Measurements from ENCODE around the gene RRH. TPM values are rescaled to one million over a fixed set of nuclear protein-coding genes. Genes with fewer than 3 reads are reported as not detected.

Gene RRH
- total RNA-seq, 1 experiment from 2014 or later, result not detected

DNA sequence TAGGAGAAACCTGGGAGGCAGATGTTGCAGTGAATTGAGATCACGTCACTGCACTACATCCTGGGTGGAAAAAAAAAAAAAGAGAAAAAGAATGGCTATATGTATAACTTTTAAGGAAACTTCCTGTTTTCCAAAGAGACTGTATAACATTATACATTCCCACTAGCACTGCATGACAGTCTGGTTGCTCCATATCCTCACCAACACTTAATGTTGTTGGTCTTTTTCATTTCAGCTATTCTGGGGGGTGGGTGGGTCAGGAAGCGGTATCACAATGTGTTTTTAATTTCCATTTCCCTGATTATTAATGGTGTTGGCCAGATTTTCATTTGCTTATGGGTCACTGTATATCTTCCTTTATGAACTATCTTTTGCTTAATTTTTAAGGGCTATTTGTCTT is 33.5 kb downstream of the RRH start (continued):
- no peak for TF ChIP-seq ZNF532 (CRISPR knock-in tag; IDR thresholded peaks at IDR 0.05; ENCODE audit: borderline replicate concordance)
- TF ChIP-seq ATF2 (CRISPR knock-in tag; IDR thresholded peaks at IDR 0.05; ENCODE audit: borderline replicate concordance, low read depth), result no peak
- no peak for TF ChIP-seq ZNF317 (CRISPR knock-in tag; IDR thresholded peaks at IDR 0.05; ENCODE audit: borderline replicate concordance, low read depth)

GRCh38 chr4:109861916-109862511 is 34.2 kb downstream of the RRH start:
- Mint-ChIP-seq H3K4me1 (no peaks in the 10 kb centered on the region), H3K27me3 (ENCODE audit: low read depth) (no peaks in the 10 kb centered on the region), H3K9me3 (peaks cover 37% of the 10 kb centered on the region), H3K27ac (no peak overlapping the region), H3K36me3 (peaks cover 27% of the 10 kb centered on the region), H3K4me3 (no peak overlapping the region)
- TF ChIP-seq, protein P1, sequence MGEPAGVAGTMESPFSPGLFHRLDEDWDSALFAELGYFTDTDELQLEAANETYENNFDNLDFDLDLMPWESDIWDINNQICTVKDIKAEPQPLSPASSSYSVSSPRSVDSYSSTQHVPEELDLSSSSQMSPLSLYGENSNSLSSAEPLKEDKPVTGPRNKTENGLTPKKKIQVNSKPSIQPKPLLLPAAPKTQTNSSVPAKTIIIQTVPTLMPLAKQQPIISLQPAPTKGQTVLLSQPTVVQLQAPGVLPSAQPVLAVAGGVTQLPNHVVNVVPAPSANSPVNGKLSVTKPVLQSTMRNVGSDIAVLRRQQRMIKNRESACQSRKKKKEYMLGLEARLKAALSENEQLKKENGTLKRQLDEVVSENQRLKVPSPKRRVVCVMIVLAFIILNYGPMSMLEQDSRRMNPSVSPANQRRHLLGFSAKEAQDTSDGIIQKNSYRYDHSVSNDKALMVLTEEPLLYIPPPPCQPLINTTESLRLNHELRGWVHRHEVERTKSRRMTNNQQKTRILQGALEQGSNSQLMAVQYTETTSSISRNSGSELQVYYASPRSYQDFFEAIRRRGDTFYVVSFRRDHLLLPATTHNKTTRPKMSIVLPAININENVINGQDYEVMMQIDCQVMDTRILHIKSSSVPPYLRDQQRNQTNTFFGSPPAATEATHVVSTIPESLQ (CRISPR knock-in tag; IDR thresholded peaks at IDR 0.05), result no peak
- TF ChIP-seq PRDM15 (CRISPR knock-in tag; IDR thresholded peaks at IDR 0.05) (no peak), FOXP4 (CRISPR knock-in tag; IDR thresholded peaks at IDR 0.05) (no peak), CREB1 (CRISPR knock-in tag; IDR thresholded peaks at IDR 0.05) (no peak), OVOL2 (CRISPR knock-in tag; IDR thresholded peaks at IDR 0.05; ENCODE audit: borderline replicate concordance) (no peak)
- ChIA-PET POLR2A (no interaction called here), CTCF (no interaction called here)
- no peak for DNase-seq (ENCODE audit: low spot score)
- no peak for ATAC-seq

DNA sequence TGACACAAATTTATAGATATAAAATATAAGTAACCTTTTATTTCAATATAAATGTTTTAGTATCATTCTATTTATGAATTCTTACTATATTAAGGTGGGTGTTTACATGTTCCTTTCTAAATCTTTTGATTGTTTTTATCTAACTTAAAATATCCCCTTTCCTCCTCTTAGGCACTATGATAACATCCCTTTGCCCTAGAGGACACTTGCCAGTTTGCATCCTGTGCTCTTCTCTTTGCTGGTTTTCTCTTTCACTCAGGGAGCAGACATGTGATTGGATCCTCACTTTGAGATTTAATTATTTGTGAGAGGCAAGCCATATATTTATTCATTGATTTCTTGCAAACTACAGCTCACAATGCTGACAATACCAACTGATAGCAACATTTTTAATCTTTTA is 36.4 kb downstream of the RRH start:
- Mint-ChIP-seq H3K9me3 (peaks cover 24% of the 10 kb centered on the region), H3K4me3 (no peak overlapping the region), H3K36me3 (peaks cover 16% of the 10 kb centered on the region), H3K4me1 (no peaks in the 10 kb centered on the region), H3K27me3 (ENCODE audit: low read depth) (no peaks in the 10 kb centered on the region), H3K27ac (no peak overlapping the region)
- POLR2A ChIA-PET, result no interaction called here
- ATAC-seq (peak; percentile 76), DNase-seq (ENCODE audit: low spot score) (no peak)
- TF ChIP-seq CREB1 (CRISPR knock-in tag; IDR thresholded peaks at IDR 0.05) (no peak), MXD4 (CRISPR knock-in tag; IDR thresholded peaks at IDR 0.05; ENCODE audit: borderline replicate concordance) (no peak), HMGA2 (CRISPR knock-in tag; IDR thresholded peaks at IDR 0.05) (no peak), RORB (CRISPR knock-in tag; IDR thresholded peaks at IDR 0.05) (no peak), TEAD1 (CRISPR knock-in tag; IDR thresholded peaks at IDR 0.05) (no peak), ZNF263 (CRISPR knock-in tag; IDR thresholded peaks at IDR 0.05; ENCODE audit: low read depth) (no peak)
- TF ChIP-seq, protein P2, sequence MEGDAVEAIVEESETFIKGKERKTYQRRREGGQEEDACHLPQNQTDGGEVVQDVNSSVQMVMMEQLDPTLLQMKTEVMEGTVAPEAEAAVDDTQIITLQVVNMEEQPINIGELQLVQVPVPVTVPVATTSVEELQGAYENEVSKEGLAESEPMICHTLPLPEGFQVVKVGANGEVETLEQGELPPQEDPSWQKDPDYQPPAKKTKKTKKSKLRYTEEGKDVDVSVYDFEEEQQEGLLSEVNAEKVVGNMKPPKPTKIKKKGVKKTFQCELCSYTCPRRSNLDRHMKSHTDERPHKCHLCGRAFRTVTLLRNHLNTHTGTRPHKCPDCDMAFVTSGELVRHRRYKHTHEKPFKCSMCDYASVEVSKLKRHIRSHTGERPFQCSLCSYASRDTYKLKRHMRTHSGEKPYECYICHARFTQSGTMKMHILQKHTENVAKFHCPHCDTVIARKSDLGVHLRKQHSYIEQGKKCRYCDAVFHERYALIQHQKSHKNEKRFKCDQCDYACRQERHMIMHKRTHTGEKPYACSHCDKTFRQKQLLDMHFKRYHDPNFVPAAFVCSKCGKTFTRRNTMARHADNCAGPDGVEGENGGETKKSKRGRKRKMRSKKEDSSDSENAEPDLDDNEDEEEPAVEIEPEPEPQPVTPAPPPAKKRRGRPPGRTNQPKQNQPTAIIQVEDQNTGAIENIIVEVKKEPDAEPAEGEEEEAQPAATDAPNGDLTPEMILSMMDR (IDR thresholded peaks at IDR 0.05), result no peak
- TF ChIP-seq, protein P3, sequence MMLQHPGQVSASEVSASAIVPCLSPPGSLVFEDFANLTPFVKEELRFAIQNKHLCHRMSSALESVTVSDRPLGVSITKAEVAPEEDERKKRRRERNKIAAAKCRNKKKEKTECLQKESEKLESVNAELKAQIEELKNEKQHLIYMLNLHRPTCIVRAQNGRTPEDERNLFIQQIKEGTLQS (CRISPR knock-in tag; conservative IDR thresholded peaks at IDR 0.05), result no peak
- CTCF ChIA-PET, result no interaction called here
